IPS DF 6.9 (cell line): ENCODE results near the gene SNHG17.
"Not testable (repeated sequence)": the region's sequence is repeated elsewhere in the genome, so short reads cannot be mapped to it uniquely, and the experiment has no call there.

Experiments
- DNase-seq: peaks from one replicate; pipeline ENCODE4 v3.0.0-alpha.2; 2013; ENCODE audit warnings: low read depth, low spot score
- H3K27ac ChIP-seq: one replicate; pipeline ENCODE4 v1.5.1; 2013; ENCODE audit warnings: low read length, control low read depth
- H3K27me3 ChIP-seq: 2 replicates; pipeline ENCODE4 v1.6.1; 2013; ENCODE audit warnings: mild to moderate bottlenecking, low read length; ENCODE audit not compliant: control insufficient read depth, insufficient read depth
- H3K36me3 ChIP-seq: 2 replicates; pipeline ENCODE4 v1.6.1; 2013; ENCODE audit warnings: low read length; ENCODE audit not compliant: control insufficient read depth, insufficient read depth
- H3K4me1 ChIP-seq: 2 replicates; pipeline ENCODE4 v1.6.1; 2013; ENCODE audit warnings: low read length; ENCODE audit not compliant: control insufficient read depth, insufficient read depth
- H3K4me3 ChIP-seq: 2 replicates; pipeline ENCODE4 v1.5.1; 2013; ENCODE audit warnings: mild to moderate bottlenecking, low read length
- H3K9me3 ChIP-seq: 2 replicates; pipeline ENCODE4 v1.6.1; 2013; ENCODE audit warnings: low read length, inconsistent platforms; ENCODE audit not compliant: control insufficient read depth, insufficient read depth
- WGBS: extraction: QIAGEN DNeasy Blood & Tissue Kit; methylation state at CpG from one replicate; pipeline ENCODE4 v1.1.7; 2013; ENCODE audit warnings: mixed read lengths, missing lambda C conversion rate; ENCODE audit not compliant: insufficient read length, insufficient coverage; 5-methylcytosine and 5-hydroxymethylcytosine counted together

The SNHG17 gene

GRCh38 chr20:38402816-38403215 is 32.3 kb downstream of the SNHG17 start:
- Histone ChIP-seq H3K4me3 (no peak overlapping the region), H3K9me3 (no peaks in the 10 kb centered on the region), H3K4me1 (no peaks in the 10 kb centered on the region), H3K27me3 (no peaks in the 10 kb centered on the region), H3K36me3 (no peaks in the 10 kb centered on the region), H3K27ac (no peak overlapping the region)
- WGBS, result no CpG with 5 or more reads among the region's 8 CpGs
- no peak for DNase-seq

GRCh38 chr20:38402089-38402488 is 33.0 kb downstream of the SNHG17 start:
- no peaks in the 10 kb centered on the region for H3K36me3 ChIP-seq

GRCh38 chr20:38395751-38396395 is 39.3 kb downstream of the SNHG17 start:
- H3K36me3 ChIP-seq, H3K4me3 ChIP-seq, H3K4me1 ChIP-seq, H3K27me3 ChIP-seq, DNase-seq, H3K9me3 ChIP-seq, H3K27ac ChIP-seq: not testable (repeated sequence)
- WGBS, result no CpG with 5 or more reads among the region's 2 CpGs

More at GRCh38 chr20:38402089-38402488, 33.0 kb downstream of the SNHG17 start:
- Histone ChIP-seq H3K4me1 (no peaks in the 10 kb centered on the region), H3K27ac (no peak overlapping the region), H3K9me3 (no peaks in the 10 kb centered on the region), H3K27me3 (no peaks in the 10 kb centered on the region), H3K4me3 (no peak overlapping the region)
- DNase-seq, result no peak
- WGBS, result no CpG with 5 or more reads among the region's 5 CpGs

GRCh38 chr20:38395165-38395564 is 40.0 kb downstream of the SNHG17 start:
- Histone ChIP-seq H3K9me3 (no peaks in the 10 kb centered on the region), H3K27ac (no peak overlapping the region), H3K4me3 (no peak overlapping the region), H3K4me1 (no peaks in the 10 kb centered on the region), H3K36me3 (no peaks in the 10 kb centered on the region), H3K27me3 (no peaks in the 10 kb centered on the region)
- DNase-seq, result no peak
- no CpG with 5 or more reads among the region's 2 CpGs for WGBS

GRCh38 chr20:38393259-38393658 is 41.9 kb downstream of the SNHG17 start:
- Histone ChIP-seq H3K36me3 (no peaks in the 10 kb centered on the region), H3K4me3 (no peak overlapping the region), H3K4me1 (no peaks in the 10 kb centered on the region), H3K27me3 (no peaks in the 10 kb centered on the region), H3K27ac (no peak overlapping the region), H3K9me3 (no peaks in the 10 kb centered on the region)
- no CpG with 5 or more reads among the region's 5 CpGs for WGBS
- no peak for DNase-seq

- no peaks in the 10 kb centered on the region for H3K27me3 ChIP-seq
- no peaks in the 10 kb centered on the region for H3K4me1 ChIP-seq
- no peak for DNase-seq
- no peak overlapping the region for H3K27ac ChIP-seq
- H3K36me3 ChIP-seq, result no peaks in the 10 kb centered on the region
- WGBS, result no CpG with 5 or more reads among the region's 3 CpGs
- no peaks in the 10 kb centered on the region for H3K9me3 ChIP-seq
- H3K4me3 ChIP-seq, result no peak overlapping the region
These were observed 42.8 kb downstream of the SNHG17 start for GRCh38 chr20:38392356-38392755.

- H3K36me3 ChIP-seq, result no peaks in the 10 kb centered on the region
- H3K27ac ChIP-seq, result no peak overlapping the region
- no peaks in the 10 kb centered on the region for H3K4me1 ChIP-seq
- H3K27me3 ChIP-seq, result no peaks in the 10 kb centered on the region
- no peak for DNase-seq
- no CpG with 5 or more reads among the region's 4 CpGs for WGBS
- H3K4me3 ChIP-seq, result no peak overlapping the region
- H3K9me3 ChIP-seq, result no peaks in the 10 kb centered on the region
These were observed 47.2 kb downstream of the SNHG17 start for GRCh38 chr20:38387953-38388352.

GRCh38 chr20:38386851-38387250 is 48.3 kb downstream of the SNHG17 start:
- H3K27me3 ChIP-seq, result no peaks in the 10 kb centered on the region
- H3K27ac ChIP-seq, result no peak overlapping the region
- no peak overlapping the region for H3K4me3 ChIP-seq
- WGBS, result no CpG with 5 or more reads among the region's 2 CpGs
- H3K4me1 ChIP-seq, result no peaks in the 10 kb centered on the region
- no peaks in the 10 kb centered on the region for H3K9me3 ChIP-seq
- no peak for DNase-seq
- H3K36me3 ChIP-seq, result no peaks in the 10 kb centered on the region

- no peak for DNase-seq
- H3K27ac ChIP-seq, result no peak overlapping the region
- no peak overlapping the region for H3K4me3 ChIP-seq
- no CpG with 5 or more reads among the region's 8 CpGs for WGBS
- H3K4me1 ChIP-seq, result no peaks in the 10 kb centered on the region
- no peaks in the 10 kb centered on the region for H3K9me3 ChIP-seq
- no peaks in the 10 kb centered on the region for H3K27me3 ChIP-seq
- H3K36me3 ChIP-seq, result no peaks in the 10 kb centered on the region
These were observed 49.1 kb downstream of the SNHG17 start for GRCh38 chr20:38386004-38386403.

- WGBS, result no CpG with 5 or more reads among the region's 4 CpGs
These were observed 52.0 kb downstream of the SNHG17 start for GRCh38 chr20:38383147-38383546.

GRCh38 chr20:38377838-38378237 is 57.3 kb downstream of the SNHG17 start:
- DNase-seq, H3K36me3 ChIP-seq, H3K4me1 ChIP-seq, H3K9me3 ChIP-seq, H3K4me3 ChIP-seq, H3K27ac ChIP-seq, H3K27me3 ChIP-seq: not testable (repeated sequence)
- WGBS, result no CpG with 5 or more reads among the region's 5 CpGs

More at GRCh38 chr20:38383147-38383546, 52.0 kb downstream of the SNHG17 start:
- DNase-seq, result no peak
- no peaks in the 10 kb centered on the region for H3K9me3 ChIP-seq
- H3K27me3 ChIP-seq, result no peaks in the 10 kb centered on the region
- H3K4me3 ChIP-seq, result no peak overlapping the region
- no peaks in the 10 kb centered on the region for H3K4me1 ChIP-seq
- H3K27ac ChIP-seq, result no peak overlapping the region
- no peaks in the 10 kb centered on the region for H3K36me3 ChIP-seq
